K562 (cell line): ENCODE data around the gene NQO2. TPM values are rescaled to one million over a fixed set of nuclear protein-coding genes. Genes with fewer than 3 reads are reported as not detected.

Experiments used
- BRD4 ChIP-seq: fragments of 200-600 bp; sonication (generic); IDR thresholded peaks from 2 replicates; pipeline ENCODE4 v1.6.1; 2017; ENCODE audit warnings: inconsistent platforms
- CHD2 ChIP-seq: IDR thresholded peaks from 2 replicates; pipeline ENCODE4 v1.6.1; 2011; ENCODE audit warnings: low read depth, low read length
- CTCF ChIP-seq, 3 experiments: IDR thresholded peaks in 2 of 3; conservative IDR thresholded peaks in 1 of 3; 2 replicates each; pipeline ENCODE4 v1.5.1; 2011 to 2012; ENCODE audit warnings: low read length in 3 of 3, mild to moderate bottlenecking in 3 of 3, control low read depth in 2 of 3, improper control_type of control experiment in 1 of 3, inconsistent platforms in 1 of 3, low read depth in 1 of 3, mixed read lengths in 1 of 3, moderate library complexity in 1 of 3; ENCODE audit not compliant: insufficient read depth in 2 of 3
- E2F1 ChIP-seq: sonication (generic); formaldehyde crosslinking; IDR thresholded peaks from 2 replicates; pipeline ENCODE4 v1.8.1; 2023; ENCODE audit warnings: mild to moderate bottlenecking, missing genetic modification reagents, moderate library complexity
- FIP1L1 ChIP-seq: fragments of 200-400 bp; formaldehyde crosslinking; IDR thresholded peaks from 2 replicates; pipeline ENCODE4 v1.6.1; 2018; ENCODE audit warnings: mild to moderate bottlenecking, low read depth, low read length; ENCODE audit not compliant: poor library complexity, severe bottlenecking
- FOXK1 ChIP-seq: sonication (generic); formaldehyde crosslinking; IDR thresholded peaks from 2 replicates; pipeline ENCODE4 v1.8.0; 2022; ENCODE audit warnings: missing genetic modification reagents, mild to moderate bottlenecking, borderline replicate concordance
- HDAC2 ChIP-seq: fragments of 450-650 bp; IDR thresholded peaks from 2 replicates; pipeline ENCODE4 v1.6.1; 2016; ENCODE audit warnings: mild to moderate bottlenecking
- NCOR1 ChIP-seq: fragments of 450-650 bp; IDR thresholded peaks from 2 replicates; pipeline ENCODE4 v1.6.1; 2016; ENCODE audit warnings: mild to moderate bottlenecking, moderate library complexity
- NEUROD1 ChIP-seq: fragments of 150-350 bp; IDR thresholded peaks from 2 replicates; pipeline ENCODE4 v1.6.1; 2014; ENCODE audit warnings: borderline replicate concordance, low read length, low read depth; ENCODE audit not compliant: partially characterized antibody
- PKNOX1 ChIP-seq: fragments of 450-650 bp; IDR thresholded peaks from 2 replicates; pipeline ENCODE4 v1.6.1; 2016
- RAD51 ChIP-seq: fragments of 450-650 bp; IDR thresholded peaks from 2 replicates; pipeline ENCODE4 v1.7.1; 2016; ENCODE audit warnings: low read depth, mild to moderate bottlenecking, borderline replicate concordance
- RCOR1 ChIP-seq, 2 experiments: IDR thresholded peaks; 2 replicates each; pipeline ENCODE4 v1.6.1; 2012; ENCODE audit warnings: low read depth in 2 of 2, low read length in 2 of 2, borderline replicate concordance in 1 of 2, improper control_type of control experiment in 1 of 2
- THRAP3 ChIP-seq: fragments of 450-650 bp; IDR thresholded peaks from 2 replicates; pipeline ENCODE4 v1.6.1; 2016; ENCODE audit warnings: mild to moderate bottlenecking, inconsistent platforms, borderline replicate concordance
- TRIM28 ChIP-seq: fragments of 450-650 bp; IDR thresholded peaks from 2 replicates; pipeline ENCODE4 v1.6.1; 2017
- YY1 ChIP-seq, 3 experiments: IDR thresholded peaks; 2 replicates each; pipeline ENCODE4 v1.6.1; 2011; ENCODE audit warnings: low read length in 2 of 3, mild to moderate bottlenecking in 2 of 3, moderate library complexity in 2 of 3, borderline replicate concordance in 1 of 3, control low read depth in 1 of 3, low read depth in 1 of 3; ENCODE audit not compliant: insufficient read depth in 3 of 3, insufficient replicate concordance in 2 of 3, control insufficient read depth in 1 of 3, insufficient read length in 1 of 3; ENCODE audit errors: extremely low read depth in 1 of 3
- ZNF354B ChIP-seq: fragments of 250-450 bp; sonication (Bioruptor Pico); IDR thresholded peaks from 2 replicates; pipeline ENCODE4 v1.4.0; 2020
- ZNF444 ChIP-seq: fragments of 250-450 bp; sonication (Bioruptor Pico); IDR thresholded peaks from 2 replicates; pipeline ENCODE4 v1.4.0; 2020; ENCODE audit warnings: mild to moderate bottlenecking, moderate library complexity
- ZNF518B ChIP-seq: fragments of 250-450 bp; sonication (Bioruptor Pico); IDR thresholded peaks from 2 replicates; pipeline ENCODE4 v1.5.0; 2021; ENCODE audit warnings: mild to moderate bottlenecking, moderate library complexity
- polyA plus RNA-seq, 8 experiments: library from polyadenylated mRNA; depleted of rRNA in 4 of 8; stranded (reverse) in 5 of 8; unstranded in 3 of 8; fragments of >200 nt; fragmentation: Nextera tagmentation in 2 of 8; fragmentation: Illumina TruSeq in 1 of 8; extraction: Ambion mirVana in 2 of 8; extraction: Trizol in 1 of 8; gene quantifications; 2 replicates each; pipeline versions ENCODE4 v1.2.1 to v1.2.3, GENCODE V29; 2011 to 2014; ENCODE audit warnings: inconsistent platforms in 1 of 8, missing spikeins in 1 of 8
- total RNA-seq, 7 experiments: library from RNA; depleted of rRNA in 6 of 7; stranded (reverse); fragments of >200 nt in 6 of 7; fragmentation: Illumina TruSeq in 2 of 7; extraction: Trizol in 2 of 7; gene quantifications; 2 replicates each; pipeline versions ENCODE4 v1.2.1 to v1.2.3, GENCODE V29; 2011 to 2021; ENCODE audit warnings: low replicate concordance in 1 of 7

The NQO2 gene
- total and polyA plus RNA-seq, 9 of the 15 experiments (the other 6 are each of a cell fraction or from before 2014, with no cell fraction given) = 54.6 to 214 (median 116) TPM

GRCh38 chr6:2988426-2989331, 11.0 kb upstream of the NQO2 start (continued):
- TF ChIP-seq HDAC2 = peak; percentile 71; the same call in 1 of the 2 replicates
- peak; percentile 81 to 98 (median 94) for TF ChIP-seq CTCF (IDR thresholded peaks at IDR 0.05 in 2 of 3, conservative IDR thresholded peaks at IDR 0.05 in 1 of 3; ENCODE audit: insufficient read depth in 2 of 3, low read depth in 1 of 3, low read length in 3 of 3)
- peak; percentile 38 to 90 (median 80) for TF ChIP-seq YY1 (IDR thresholded peaks at IDR 0.05; ENCODE audit: borderline replicate concordance in 1 of 3, control insufficient read depth in 1 of 3, extremely low read depth in 1 of 3, insufficient read depth in 3 of 3, insufficient read length in 1 of 3, insufficient replicate concordance in 2 of 3, low read depth in 1 of 3, low read length in 2 of 3)
- TF ChIP-seq RAD51 = no peak
- TF ChIP-seq E2F1 (CRISPR knock-in tag) = peak; percentile 66
- TF ChIP-seq NCOR1 = peak; percentile 44; the same call in 1 of the 2 replicates
- TF ChIP-seq TRIM28 = peak; percentile 34; the same call in 1 of the 2 replicates
- TF ChIP-seq THRAP3 = no peak; the same call in 1 of the 2 replicates
- peak; percentile 44 to 76; a peak in 3 of 4 replicates for TF ChIP-seq RCOR1 (IDR thresholded peaks at IDR 0.05; ENCODE audit: borderline replicate concordance in 1 of 2, low read depth in 2 of 2, low read length in 2 of 2)
- TF ChIP-seq NEUROD1 = no peak
- peak; percentile 28 for TF ChIP-seq BRD4
- TF ChIP-seq FOXK1 (CRISPR knock-in tag) = no peak
- no peak for TF ChIP-seq ZNF518B (CRISPR knock-in tag)
- TF ChIP-seq ZNF444 (CRISPR knock-in tag) = no peak
- no peak for TF ChIP-seq ZNF354B (CRISPR knock-in tag)
- TF ChIP-seq FIP1L1 = peak; percentile 94
- no peak for TF ChIP-seq CHD2
- TF ChIP-seq PKNOX1 = no peak; the same call in 1 of the 2 replicates
